Liver (tissue), 3 donors: Measurements from ENCODE around the gene SCARF1.

Experiments
- CTCF ChIP-seq: fragments of 150-350 bp; IDR thresholded peaks from 2 replicates; pipeline ENCODE4 v1.5.1; 2017; ENCODE audit warnings: improper control_type of control experiment, low read depth, low read length; ENCODE audit not compliant: missing input control
- RXRA ChIP-seq, 2 donors: IDR thresholded peaks; 2 replicates each; pipeline ENCODE4 v1.6.1; 2017 to 2018; ENCODE audit warnings: antibody characterized with exemption in 2 of 2, mild to moderate bottlenecking in 1 of 2
- donor health status: healthy.
- donor health status: healthy.

DNA sequence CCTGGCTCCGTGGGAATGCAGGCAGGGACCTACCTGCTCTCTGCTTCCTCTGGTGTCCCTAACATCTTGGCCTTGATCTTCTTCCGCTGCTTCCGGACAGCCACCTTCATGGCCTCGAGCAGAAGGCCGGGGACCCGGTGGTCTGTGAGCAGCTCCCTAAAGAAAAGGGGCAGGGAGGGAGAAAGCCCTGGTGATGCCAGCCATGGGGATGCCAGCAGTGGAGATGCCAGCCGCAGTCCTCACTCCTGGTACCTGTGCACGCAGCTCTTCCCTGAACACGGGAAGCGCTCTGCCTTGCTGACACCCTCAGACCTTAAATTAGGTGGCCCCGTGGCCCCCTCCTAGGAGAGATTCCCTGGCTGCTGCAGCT is 2.3 kb upstream of the SCARF1 start:
- TF ChIP-seq CTCF (no peak), RXRA (IDR thresholded peaks at IDR 0.05) (no peak)
